LHCN-M2 (cell line): ENCODE results near the gene SAMD3. TPM values are rescaled to one million over a fixed set of nuclear protein-coding genes. Genes with fewer than 3 reads are reported as not detected.

Experiments used
- total RNA-seq: library from RNA; depleted of rRNA; stranded (reverse); fragments of >200 nt; gene quantifications from 2 replicates; pipeline ENCODE4 v1.2.3, GENCODE V29; 2014; rRNA removed

Gene SAMD3
- total RNA-seq, 1 experiment from 2014 or later: not detected

Other genes with a start within 250 kb of the SAMD3 start
- gene L3MBTL3, start 204.4 kb downstream of the SAMD3 start, total RNA-seq: 5.9 and 7.0 TPM in 2 replicates
- gene TMEM200A, start 143.1 kb upstream of the SAMD3 start, total RNA-seq: 0.17 and 0.32 TPM in 2 replicates